ENCODE measurements around the gene NCAPD2.
"Not testable (repeated sequence)": the region's sequence is repeated elsewhere in the genome, so short reads cannot be mapped to it uniquely, and the experiment has no call there.

Gene NCAPD2

GRCh38 chr12:6535960-6536847, 42.3 kb downstream of the NCAPD2 start:
- Histone ChIP-seq H3K27ac (peak overlapping the region; percentile 93), H3K36me3 (ENCODE audit: control insufficient read depth, insufficient read depth, low read length) (no peaks in the 10 kb centered on the region), H2AFZ (no peak overlapping the region), H3K4me2 (ENCODE audit: low read length) (peak overlapping the region; percentile 99), H3K79me2 (peaks cover 6% of the 10 kb centered on the region), H3K4me3 (ENCODE audit: low read depth, low read length) (peak overlapping the region; percentile 96), H3K4me1 (peaks cover 21% of the 10 kb centered on the region), H3K9ac (no peak overlapping the region), H3K27me3 (ENCODE audit: control insufficient read depth, insufficient read depth, low read length) (no peaks in the 10 kb centered on the region), H3K9me3 (ENCODE audit: control insufficient read depth, low read length) (no peaks in the 10 kb centered on the region)
- no peak for TF ChIP-seq CTCF (IDR thresholded peaks at IDR 0.05)

GRCh38 chr12:6536894-6537579, 43.1 kb downstream of the NCAPD2 start:
- Histone ChIP-seq H3K27ac (peak overlapping the region; percentile 93), H3K36me3 (ENCODE audit: control insufficient read depth, insufficient read depth, low read length) (no peaks in the 10 kb centered on the region), H3K9me3 (ENCODE audit: control insufficient read depth, low read length) (no peaks in the 10 kb centered on the region), H3K79me2 (peaks cover 6% of the 10 kb centered on the region), H3K9ac (no peak overlapping the region), H3K4me3 (ENCODE audit: low read depth, low read length) (no peak overlapping the region), H3K4me2 (ENCODE audit: low read length) (no peak overlapping the region), H3K27me3 (ENCODE audit: control insufficient read depth, insufficient read depth, low read length) (no peaks in the 10 kb centered on the region), H3K4me1 (peaks cover 21% of the 10 kb centered on the region), H2AFZ (no peak overlapping the region)
- no peak for TF ChIP-seq CTCF (IDR thresholded peaks at IDR 0.05)

- H3K9ac ChIP-seq, result not testable (repeated sequence)
- TF ChIP-seq CTCF (IDR thresholded peaks at IDR 0.05), result peak; percentile 96
- H3K4me1 ChIP-seq, result peaks cover 13% of the 10 kb centered on the region
These were observed 43.9 kb downstream of the NCAPD2 start for GRCh38 chr12:6537580-6538419.

GRCh38 chr12:6538420-6539313, 44.8 kb downstream of the NCAPD2 start:
- Histone ChIP-seq H3K4me3 (ENCODE audit: low read depth, low read length) (no peak overlapping the region), H3K4me1 (peaks cover 8% of the 10 kb centered on the region), H3K4me2 (ENCODE audit: low read length) (no peak overlapping the region), H3K27ac (peak overlapping the region; percentile 93), H3K27me3 (ENCODE audit: control insufficient read depth, insufficient read depth, low read length) (no peaks in the 10 kb centered on the region), H3K79me2 (peaks cover 6% of the 10 kb centered on the region), H3K9me3 (ENCODE audit: control insufficient read depth, low read length) (no peaks in the 10 kb centered on the region), H3K9ac (no peak overlapping the region), H3K36me3 (ENCODE audit: control insufficient read depth, insufficient read depth, low read length) (no peaks in the 10 kb centered on the region), H2AFZ (no peak overlapping the region)
- no peak for TF ChIP-seq CTCF (IDR thresholded peaks at IDR 0.05)

More at GRCh38 chr12:6537580-6538419, 43.9 kb downstream of the NCAPD2 start:
- H2AFZ ChIP-seq; H3K79me2 ChIP-seq; H3K4me2 ChIP-seq (ENCODE audit: low read length); H3K9me3 ChIP-seq (ENCODE audit: control insufficient read depth, low read length); H3K27me3 ChIP-seq (ENCODE audit: control insufficient read depth, insufficient read depth, low read length); H3K36me3 ChIP-seq (ENCODE audit: control insufficient read depth, insufficient read depth, low read length); H3K4me3 ChIP-seq (ENCODE audit: low read depth, low read length): not testable (repeated sequence)
- peak overlapping the region; percentile 93 for H3K27ac ChIP-seq

Data from parathyroid adenoma (tissue), 2 donors.